ENCODE measurements around the gene FER1L5. TPM values are rescaled to one million over a fixed set of nuclear protein-coding genes. Genes with fewer than 3 reads are reported as not detected.

Gene FER1L5
- total and polyA plus RNA-seq, 12 donors, result 0.01 to 0.14 (median 0.07) TPM; not detected in 5

DNA sequence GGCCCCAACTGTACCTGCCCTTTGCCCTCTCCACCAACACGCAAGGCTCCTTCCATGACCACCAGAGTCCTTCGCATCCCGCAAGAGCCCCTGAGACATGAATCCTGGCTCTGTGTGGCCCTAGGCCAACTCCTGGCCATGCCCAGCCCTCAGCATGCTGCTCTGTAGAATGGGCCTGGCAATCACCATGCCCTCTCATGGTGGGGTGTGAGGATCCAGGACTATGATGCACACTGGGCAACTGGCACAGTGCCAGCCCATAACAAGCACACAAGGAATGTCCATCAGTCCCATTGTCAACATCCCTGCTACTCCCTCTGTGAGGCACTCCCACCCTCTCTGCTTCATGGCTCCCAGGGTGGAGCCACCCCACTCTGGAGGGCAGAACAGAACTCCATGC lies 44.7 kb downstream of the FER1L5 start:
- Histone ChIP-seq H3K36me3 (no peaks in the 10 kb centered on the region), H3K4me3 (no peak overlapping the region), H3K4me1 (peaks cover 0 to 15% (median 10%) of the 10 kb centered on the region in 9 donors), H3K27ac (no peak overlapping the region), H3K27me3 (peaks cover 0 to 7% (median 0%) of the 10 kb centered on the region in 7 donors), H3K9me3 (no peaks in the 10 kb centered on the region)
- TF ChIP-seq, protein P1, sequence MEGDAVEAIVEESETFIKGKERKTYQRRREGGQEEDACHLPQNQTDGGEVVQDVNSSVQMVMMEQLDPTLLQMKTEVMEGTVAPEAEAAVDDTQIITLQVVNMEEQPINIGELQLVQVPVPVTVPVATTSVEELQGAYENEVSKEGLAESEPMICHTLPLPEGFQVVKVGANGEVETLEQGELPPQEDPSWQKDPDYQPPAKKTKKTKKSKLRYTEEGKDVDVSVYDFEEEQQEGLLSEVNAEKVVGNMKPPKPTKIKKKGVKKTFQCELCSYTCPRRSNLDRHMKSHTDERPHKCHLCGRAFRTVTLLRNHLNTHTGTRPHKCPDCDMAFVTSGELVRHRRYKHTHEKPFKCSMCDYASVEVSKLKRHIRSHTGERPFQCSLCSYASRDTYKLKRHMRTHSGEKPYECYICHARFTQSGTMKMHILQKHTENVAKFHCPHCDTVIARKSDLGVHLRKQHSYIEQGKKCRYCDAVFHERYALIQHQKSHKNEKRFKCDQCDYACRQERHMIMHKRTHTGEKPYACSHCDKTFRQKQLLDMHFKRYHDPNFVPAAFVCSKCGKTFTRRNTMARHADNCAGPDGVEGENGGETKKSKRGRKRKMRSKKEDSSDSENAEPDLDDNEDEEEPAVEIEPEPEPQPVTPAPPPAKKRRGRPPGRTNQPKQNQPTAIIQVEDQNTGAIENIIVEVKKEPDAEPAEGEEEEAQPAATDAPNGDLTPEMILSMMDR (IDR thresholded peaks at IDR 0.05), result no peak
- WGBS, 2 donors, result 97 to 100% methylated on average over 3 of the region's 3 CpGs
- ATAC-seq (no peak), DNase-seq (no peak)
- intact Hi-C loops (cut with DNase I), result no loop called here

DNA sequence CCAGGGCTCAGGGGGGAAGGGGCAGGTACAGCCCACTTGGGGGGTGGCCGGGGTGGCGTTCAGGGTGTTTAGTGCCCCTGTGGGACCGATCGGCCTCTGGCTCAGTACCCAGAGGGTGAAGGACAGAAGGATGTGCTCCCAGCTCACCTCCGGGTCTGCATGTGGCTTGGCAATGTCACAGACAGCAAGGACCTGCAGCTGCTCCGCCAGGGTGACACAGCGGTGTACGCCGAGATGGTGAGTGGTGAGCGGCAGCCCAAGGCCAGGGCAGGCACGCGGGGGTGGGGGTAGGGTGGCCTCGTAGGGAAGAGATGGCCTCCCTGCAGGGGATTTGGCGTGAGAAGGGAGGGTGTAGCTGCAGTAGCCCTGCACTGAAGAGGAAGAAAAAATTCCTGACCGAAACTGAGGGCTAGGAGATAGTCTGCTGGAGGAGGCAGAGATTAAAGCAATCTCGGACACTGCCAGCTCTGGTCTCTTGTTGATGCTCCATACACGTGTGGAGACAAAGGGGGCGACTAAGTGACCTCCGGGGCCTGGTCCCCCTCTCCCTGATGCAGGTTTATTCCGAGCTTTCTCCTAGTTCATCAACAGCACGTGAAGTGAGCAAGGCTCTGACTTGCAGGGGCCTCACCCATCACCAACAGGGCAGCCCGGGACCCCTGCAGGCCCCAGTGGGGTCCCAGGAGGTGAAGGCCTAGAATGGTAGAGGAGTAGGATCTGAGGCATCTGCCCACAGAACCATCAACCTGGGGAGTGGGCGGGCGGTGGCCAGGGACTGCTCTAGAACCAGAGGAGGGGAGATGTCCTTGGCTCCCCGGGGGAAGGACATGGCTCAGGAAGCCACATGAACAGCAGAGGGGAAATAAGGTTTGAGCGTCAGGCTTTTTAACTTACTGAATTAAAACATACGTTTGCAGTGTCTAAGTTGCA lies 45.4 kb downstream of the FER1L5 start:
- no peak for DNase-seq
- WGBS, 2 donors, result 81 to 83% methylated on average over 27 of the region's 27 CpGs
- Histone ChIP-seq H3K27me3 (peaks cover 0 to 7% (median 0%) of the 10 kb centered on the region in 7 donors), H3K4me3 (no peak overlapping the region), H3K36me3 (no peaks in the 10 kb centered on the region), H3K27ac (no peak overlapping the region), H3K9me3 (no peaks in the 10 kb centered on the region), H3K4me1 (peaks cover 0 to 15% (median 10%) of the 10 kb centered on the region in 9 donors)
- TF ChIP-seq, protein P1 (IDR thresholded peaks at IDR 0.05), result no peak
- intact Hi-C loops (cut with DNase I), result no loop called here
- ATAC-seq, result no peak

DNA sequence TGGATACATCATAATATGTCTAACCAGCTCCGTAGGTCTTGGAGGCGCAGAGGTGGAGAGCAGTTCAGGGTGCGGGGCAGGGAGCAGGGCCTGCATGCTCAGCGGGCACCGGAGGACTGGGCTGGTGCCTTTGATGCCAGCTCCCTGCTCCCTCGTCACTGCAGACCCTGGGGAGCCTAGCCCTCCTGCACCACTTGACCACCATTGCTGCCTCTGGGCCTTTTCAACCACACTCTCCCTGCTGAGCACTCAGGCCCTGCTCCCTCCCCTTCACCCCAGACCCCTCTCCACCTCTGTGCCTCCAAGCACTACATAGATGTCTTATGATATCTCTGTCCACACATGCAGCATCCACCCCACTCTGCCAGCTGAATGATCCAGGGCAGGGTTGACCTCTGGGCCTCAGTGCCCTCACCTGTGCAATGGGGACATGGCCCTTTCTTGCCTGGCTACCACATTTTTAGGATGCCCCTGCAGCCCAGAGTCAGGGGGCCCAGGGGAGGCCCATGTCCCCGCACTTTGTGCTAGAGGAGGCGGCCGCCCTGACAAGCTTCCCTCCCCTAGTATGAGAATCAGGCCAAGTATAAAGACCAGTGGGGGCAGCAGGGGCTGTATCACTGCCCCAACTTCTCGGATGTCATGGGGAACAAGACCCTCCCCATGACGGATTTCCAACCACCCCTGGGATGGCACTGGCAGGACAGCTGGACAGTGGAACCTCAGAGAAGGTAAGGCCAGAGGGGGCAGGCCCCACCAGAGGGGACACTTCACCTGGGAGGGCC lies 46.3 kb downstream of the FER1L5 start:
- TF ChIP-seq, protein P1 (IDR thresholded peaks at IDR 0.05), result no peak
- ATAC-seq, result no peak
- no peaks in the 10 kb centered on the region for H3K36me3 ChIP-seq
- peaks cover 0 to 7% (median 0%) of the 10 kb centered on the region in 7 donors for H3K27me3 ChIP-seq
- intact Hi-C loops (cut with DNase I), result no loop called here
- peaks cover 0 to 15% (median 10%) of the 10 kb centered on the region in 9 donors for H3K4me1 ChIP-seq
- no peak overlapping the region for H3K27ac ChIP-seq
- H3K4me3 ChIP-seq, result no peak overlapping the region
- H3K9me3 ChIP-seq, result no peaks in the 10 kb centered on the region
- DNase-seq, result no peak
- 94% methylated on average over 11 of the region's 11 CpGs for WGBS, 2 donors

DNA sequence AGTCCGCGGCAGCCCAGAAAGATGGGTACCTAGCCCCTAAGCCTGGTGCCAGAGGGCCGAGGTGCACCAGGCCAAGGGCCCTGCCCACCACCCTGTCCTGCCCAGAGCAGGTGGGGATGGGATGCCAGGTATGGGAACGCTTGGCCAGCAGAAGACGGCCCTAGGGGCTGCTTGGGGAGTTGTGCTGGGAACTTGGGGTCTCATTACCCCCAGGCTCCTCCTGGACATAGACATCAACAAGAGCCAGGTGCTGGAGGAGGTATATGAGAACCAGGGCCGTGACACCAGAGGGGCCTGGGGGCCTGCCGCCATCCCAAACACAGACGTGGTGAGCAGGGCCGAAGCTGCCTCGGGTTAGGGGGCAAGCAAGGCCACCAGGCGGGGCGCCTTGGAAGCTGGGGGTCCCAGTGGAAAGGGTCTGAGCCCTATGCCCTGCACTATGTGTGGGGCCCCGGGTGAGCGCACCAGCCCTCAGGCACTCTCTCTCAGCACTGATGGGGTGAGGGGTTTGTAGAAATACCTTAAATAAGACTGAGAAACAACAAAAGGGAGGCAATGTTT lies 46.9 kb downstream of the FER1L5 start:
- intact Hi-C loops (cut with DNase I), result no loop called here
- Histone ChIP-seq H3K4me1 (peaks cover 0 to 15% (median 10%) of the 10 kb centered on the region in 9 donors), H3K27ac (no peak overlapping the region), H3K27me3 (peaks cover 0 to 7% (median 0%) of the 10 kb centered on the region in 7 donors), H3K9me3 (no peaks in the 10 kb centered on the region), H3K36me3 (no peaks in the 10 kb centered on the region), H3K4me3 (no peak overlapping the region)
- TF ChIP-seq, protein P1 (IDR thresholded peaks at IDR 0.05), result no peak
- no peak for ATAC-seq
- WGBS, 2 donors, result 93 to 95% methylated on average over 14 of the region's 14 CpGs
- no peak for DNase-seq
